ENCODE measurements around the gene S100A10.

DNA sequence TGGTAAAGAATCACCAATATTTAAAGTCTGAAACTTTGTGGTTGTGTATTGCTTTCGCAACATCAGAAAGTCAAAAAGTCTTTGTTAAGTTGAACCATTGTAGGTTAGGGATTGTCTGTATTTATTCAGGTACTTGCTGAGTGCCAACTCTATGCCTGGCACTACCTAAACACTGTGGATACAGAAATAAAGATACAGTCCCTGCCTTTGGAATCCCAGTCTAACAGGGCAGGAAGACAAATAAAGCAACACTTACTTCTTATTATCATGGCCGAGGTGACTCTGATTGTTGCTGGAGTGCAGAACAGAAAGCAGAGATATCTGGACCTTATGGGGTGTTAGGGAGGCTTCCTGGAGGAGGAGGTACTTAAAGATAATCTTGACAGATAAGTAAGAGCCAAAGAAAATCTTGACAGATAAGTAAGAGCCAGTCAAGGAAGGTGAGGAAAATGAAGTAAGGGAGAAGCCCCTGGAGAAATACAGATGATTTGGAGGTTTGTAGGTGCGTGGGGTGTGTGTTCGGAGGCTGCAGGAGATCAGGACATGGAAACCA lies 11.8 kb upstream of the S100A10 start:
- no peak for TF ChIP-seq EZH2 (IDR thresholded peaks at IDR 0.05)
- no peak for TF ChIP-seq POLR2AphosphoS5 (IDR thresholded peaks at IDR 0.05; ENCODE audit: borderline replicate concordance, low read depth, low read length)

All from SK-N-MC (cell line).